Spleen (tissue), 7 donors: ENCODE measurements around the gene EPHA8.

Source experiments
- POLR2A ChIP-seq, 3 donors: fragments of 450-650 bp; IDR thresholded peaks; one replicate each; pipeline ENCODE4 v1.5.1; 2017; ENCODE audit warnings: antibody characterized with exemption in 3 of 3, mild to moderate bottlenecking in 1 of 3
- TF ChIP-seq, protein P1 (sequence below), 11 experiments: fragments of 200-600 bp in 7 of 11; fragments of 450-650 bp in 4 of 11; sonication (generic) in 4 of 11; IDR thresholded peaks in 8 of 11; conservative IDR thresholded peaks in 3 of 11; 1 replicate in 7 of 11; 2 replicates in 4 of 11; pipeline versions ENCODE4 v1.4.0 to v1.8.0; 2016 to 2021; ENCODE audit warnings: antibody characterized with exemption in 11 of 11, inconsistent platforms in 4 of 11, mild to moderate bottlenecking in 1 of 11
- donor health status: DM: no; HTN: no; CAD: no; lungs with moderate emphysema.
- donor health status: DM: no; HTN: no; CAD: no.
- donor health status: DM: no; HTN: no; CAD: no.

DNA sequence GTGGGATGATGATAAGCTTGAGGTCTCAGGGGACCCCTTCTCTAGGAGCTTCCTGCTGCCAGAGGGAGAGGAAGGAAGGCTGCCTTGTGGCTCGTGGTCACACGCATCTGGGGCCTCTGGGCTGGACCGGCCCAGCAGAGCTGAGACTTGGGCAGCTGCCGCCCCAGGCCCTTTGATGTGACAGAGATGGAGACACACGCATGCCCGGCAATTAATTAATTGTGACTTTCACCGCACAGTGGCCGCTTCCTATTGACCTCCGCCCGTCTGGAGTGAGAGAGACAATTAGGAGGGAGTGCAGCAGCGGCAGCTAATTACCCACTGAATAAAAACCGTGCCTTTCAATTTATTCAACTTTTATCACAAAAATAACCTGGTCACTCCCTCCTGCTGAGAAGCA, 56.5 kb downstream of the EPHA8 start:
- TF ChIP-seq POLR2A (IDR thresholded peaks at IDR 0.05): no peak
- TF ChIP-seq, protein P1, sequence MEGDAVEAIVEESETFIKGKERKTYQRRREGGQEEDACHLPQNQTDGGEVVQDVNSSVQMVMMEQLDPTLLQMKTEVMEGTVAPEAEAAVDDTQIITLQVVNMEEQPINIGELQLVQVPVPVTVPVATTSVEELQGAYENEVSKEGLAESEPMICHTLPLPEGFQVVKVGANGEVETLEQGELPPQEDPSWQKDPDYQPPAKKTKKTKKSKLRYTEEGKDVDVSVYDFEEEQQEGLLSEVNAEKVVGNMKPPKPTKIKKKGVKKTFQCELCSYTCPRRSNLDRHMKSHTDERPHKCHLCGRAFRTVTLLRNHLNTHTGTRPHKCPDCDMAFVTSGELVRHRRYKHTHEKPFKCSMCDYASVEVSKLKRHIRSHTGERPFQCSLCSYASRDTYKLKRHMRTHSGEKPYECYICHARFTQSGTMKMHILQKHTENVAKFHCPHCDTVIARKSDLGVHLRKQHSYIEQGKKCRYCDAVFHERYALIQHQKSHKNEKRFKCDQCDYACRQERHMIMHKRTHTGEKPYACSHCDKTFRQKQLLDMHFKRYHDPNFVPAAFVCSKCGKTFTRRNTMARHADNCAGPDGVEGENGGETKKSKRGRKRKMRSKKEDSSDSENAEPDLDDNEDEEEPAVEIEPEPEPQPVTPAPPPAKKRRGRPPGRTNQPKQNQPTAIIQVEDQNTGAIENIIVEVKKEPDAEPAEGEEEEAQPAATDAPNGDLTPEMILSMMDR (IDR thresholded peaks at IDR 0.05 in 8 of 11, conservative IDR thresholded peaks at IDR 0.05 in 3 of 11): no peak
